ENCODE measurements around the gene KIAA0930.
A peak's percentile ranks its signal among the peaks of the same experiment; 100 is the strongest.

Gene KIAA0930

GRCh38 chr22:45212992-45213751 is 27.5 kb downstream of the KIAA0930 start:
- DNase-seq = no peak

DNA sequence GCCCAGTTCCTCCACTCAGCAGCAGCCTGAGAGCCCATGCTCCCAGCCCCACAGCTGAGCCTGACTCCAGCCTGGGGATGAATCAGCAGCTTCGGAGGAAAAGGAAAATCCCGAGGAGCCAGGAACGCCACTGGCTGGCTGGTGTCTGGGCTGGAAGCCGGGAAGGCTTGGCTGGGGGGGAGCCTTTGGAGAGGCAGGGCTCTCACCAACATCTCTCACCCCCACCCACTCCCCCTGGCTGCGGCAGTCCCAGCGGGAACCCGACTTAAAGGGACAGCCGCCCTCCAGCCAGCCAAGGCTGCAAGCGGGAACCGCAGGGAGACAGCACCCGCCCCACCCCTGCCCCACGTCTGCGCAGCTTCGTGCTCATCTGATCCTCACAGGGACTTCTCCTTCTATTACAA is 28.4 kb downstream of the KIAA0930 start:
- DNase-seq = no peak

DNA sequence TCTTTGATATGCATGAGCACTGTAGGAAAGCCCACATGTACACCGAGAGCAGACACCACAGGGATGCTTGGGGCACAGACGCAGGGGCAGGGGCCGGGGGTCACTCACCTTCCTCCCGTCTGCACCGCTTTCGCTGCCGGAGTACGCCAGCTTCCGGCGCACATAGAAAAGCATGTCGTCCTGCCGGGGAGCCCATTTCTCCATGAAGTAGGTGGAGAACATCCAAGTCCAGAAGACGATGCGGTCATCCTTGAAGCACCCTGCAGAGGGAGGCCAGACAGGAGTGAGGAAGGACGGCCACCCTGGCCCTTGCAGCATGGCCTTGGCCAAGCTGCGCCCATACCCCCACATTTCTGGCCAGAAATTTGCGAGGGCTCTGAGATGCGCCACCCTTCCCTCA is 28.8 kb downstream of the KIAA0930 start:
- DNase-seq = no peak

DNA sequence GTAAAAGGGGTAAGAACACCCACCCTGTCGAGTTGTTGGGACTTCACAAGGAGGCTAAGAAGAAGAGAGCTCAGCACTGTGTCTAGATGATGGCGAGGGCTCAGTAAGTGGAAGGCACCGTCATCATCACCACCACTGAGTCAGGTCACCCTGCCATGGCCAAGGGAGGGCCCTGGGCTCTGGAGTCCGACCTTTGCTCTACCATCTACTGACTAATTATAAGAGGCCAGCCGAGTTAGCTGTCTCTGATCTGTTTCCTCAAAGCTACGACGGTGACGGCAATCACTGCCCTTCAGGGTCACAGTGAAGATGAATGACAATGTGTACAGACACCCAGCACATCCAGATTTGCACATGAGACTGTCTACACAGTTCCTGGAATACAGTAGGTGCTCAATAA is 29.3 kb downstream of the KIAA0930 start:
- no peak for DNase-seq

DNA sequence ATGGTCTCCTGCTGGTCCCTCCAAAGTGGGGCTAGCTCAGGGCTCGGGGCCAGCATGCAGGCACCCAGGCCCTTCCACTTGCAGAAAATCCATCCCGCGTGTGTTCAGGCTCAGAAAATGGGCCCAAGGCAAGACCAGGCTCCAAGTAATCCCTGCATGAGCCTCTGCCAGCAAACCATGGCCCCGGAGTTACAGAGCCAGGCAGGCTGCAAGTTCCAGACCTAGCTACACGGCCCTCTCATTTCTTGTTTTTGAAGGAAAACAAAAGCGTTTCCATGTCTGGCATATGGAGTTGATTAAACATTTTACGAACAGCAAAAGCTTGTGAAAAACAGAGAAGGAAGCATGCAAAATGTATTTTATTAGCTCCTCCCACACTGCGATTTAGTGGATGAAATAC is 29.7 kb downstream of the KIAA0930 start:
- no peak for DNase-seq

DNA sequence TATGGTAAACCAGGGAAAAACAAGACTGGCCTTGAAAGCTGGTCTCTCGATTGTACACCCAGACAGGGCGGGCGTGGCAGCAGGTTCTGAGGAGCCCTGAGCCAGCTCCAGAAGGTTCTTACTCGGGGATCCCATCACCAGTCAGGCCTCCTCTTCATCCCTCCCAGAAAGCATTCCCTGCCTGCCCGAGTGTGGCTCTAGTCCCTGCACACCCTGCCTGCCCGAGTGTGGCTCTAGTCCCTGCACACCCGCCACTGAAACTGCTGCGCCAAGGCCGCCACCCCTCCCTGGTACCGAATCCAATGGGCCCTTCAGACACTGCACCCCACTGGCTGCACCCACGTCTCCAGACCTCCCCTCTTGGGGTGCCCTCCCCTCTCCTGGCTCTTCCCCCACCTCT is 30.1 kb downstream of the KIAA0930 start:
- DNase-seq = no peak

GRCh38 chr22:45210174-45210573 is 30.5 kb downstream of the KIAA0930 start:
- no peak for DNase-seq

DNA sequence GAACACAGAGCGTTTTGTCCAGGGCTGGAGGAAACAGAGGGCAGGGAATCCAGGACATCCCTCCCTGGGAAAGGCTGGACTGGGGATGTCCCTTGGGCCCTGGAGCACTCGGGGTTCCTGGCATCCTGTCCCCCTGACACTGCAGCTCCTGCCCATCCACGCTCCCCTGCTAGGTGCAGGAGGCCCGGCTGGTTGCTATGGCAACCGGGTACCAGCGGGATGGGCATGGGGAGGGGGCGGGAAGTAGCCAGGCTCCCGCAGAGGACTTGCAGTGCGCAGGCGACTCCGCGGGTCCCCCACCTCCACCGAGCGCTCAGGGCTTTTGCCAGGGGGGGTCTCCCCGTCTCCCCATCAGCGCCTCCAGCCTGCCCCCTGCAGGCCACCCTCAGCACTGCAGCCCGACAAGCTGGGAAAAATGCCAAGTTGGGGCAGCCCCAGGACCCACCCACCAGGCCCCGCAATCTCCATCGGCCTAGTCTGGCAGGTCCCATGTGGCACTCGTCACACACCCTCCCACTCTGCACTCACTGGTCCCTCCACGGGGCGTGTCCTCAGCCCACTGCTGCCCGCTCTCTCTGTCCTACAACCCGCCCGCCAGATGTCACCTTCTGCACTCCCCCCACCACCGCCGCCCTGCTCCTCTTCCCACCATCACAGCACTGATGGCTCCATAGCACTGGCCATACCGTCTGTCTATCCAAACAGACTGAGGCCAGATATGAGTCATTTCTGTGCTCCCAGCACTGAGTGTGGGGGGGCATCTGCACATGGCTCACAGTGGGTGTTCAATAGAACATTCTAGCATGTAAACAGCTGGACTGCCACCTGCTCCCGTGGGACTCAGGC is 31.5 kb downstream of the KIAA0930 start:
- peak; percentile 41 to 55 for DNase-seq

DNA sequence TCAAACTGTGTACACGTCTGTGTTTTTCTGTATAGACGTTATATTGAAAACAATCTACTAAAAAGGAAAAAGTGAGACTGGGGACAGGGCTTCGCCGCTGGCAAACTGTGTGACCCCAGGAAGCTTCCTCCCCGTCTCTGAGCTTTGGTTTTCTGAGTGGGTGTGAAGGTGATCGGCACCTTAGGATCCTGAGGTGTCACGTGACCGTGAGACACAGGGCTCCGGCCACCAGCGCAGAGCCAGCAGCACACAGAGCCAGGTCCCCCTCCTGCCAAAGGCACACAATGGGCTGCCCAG is 32.0 kb downstream of the KIAA0930 start:
- DNase-seq = no peak

DNA sequence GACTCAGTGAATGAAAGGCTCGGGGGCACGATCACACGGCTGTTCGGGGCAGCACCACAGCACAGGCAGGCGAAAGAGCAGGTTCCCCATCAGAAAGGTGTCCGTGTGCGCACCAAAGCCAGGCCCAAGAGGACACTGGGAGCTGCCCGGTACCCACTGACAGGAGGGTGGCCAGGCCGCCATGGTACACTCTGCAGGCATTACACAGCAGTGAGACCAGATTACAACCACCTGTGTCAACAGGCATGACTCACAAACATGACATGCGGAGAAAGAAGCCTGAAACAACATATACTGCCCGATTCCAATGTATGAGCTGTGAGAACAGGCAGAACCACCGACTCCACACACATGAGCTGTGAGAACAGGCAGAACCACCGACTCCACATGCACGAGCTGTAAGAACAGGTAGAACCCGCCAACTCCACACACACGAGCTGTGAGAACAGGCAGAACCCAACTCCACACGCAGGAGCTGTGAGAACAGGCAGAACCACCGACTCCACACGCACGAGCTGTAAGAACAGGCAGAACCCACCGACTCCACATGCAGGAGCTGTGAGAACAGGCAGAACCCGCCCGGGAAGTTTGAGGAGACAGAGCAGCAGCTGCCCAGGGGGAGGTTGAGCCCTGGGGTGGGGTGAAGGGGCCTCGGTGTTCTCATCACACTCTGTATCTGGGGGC is 32.6 kb downstream of the KIAA0930 start:
- DNase-seq = no peak

GRCh38 chr22:45207533-45207932 is 33.2 kb downstream of the KIAA0930 start:
- DNase-seq = no peak

DNA sequence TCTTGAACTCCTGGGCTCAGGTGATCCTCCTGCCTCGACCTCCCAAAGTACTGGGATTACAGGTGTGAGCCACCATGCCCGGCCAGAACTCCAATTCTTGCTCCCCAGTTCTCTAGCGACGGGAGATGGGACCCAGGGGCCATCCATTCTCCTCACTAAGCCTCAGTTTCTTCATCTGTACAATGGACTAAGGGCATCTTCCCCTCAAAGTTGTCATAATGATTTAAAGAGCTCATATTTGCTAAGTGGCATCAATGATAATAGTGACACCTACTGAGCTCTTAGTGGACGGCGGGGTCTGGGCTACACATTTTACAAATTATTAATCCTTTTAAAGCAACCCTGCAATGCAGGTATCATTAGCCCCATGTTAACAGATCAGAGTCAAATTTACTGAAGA is 34.5 kb downstream of the KIAA0930 start:
- no peak for DNase-seq

DNA sequence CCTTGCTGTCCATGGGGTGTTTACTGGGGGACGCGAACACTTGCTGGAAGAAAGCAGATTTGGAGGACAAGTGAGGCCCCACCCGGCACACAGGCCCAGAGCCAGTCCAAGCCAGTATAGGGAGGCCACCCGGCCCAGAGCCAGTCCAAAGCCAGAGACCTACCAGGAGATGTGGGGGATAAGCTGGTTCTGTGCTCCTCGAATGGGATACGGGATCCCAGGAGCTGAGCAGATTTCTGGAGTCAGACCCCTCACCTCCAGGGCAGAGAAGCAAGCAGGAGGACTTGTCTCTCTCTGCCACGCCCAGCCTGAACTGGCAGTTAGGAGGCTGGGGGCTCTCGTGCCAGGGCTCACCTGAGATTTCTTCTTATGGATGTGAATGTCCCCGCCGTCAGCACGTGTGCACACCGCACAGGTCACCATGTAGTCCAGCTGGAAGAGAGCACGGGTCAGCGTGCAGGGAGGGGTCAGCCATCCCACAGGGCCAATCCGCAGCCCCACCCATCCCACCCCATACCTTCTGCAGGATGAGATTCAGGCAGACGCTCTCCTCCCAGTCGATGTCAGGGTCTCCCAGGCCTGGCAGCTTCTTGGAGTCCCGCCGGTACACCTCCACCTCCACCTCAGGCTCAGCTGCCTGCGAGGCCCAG is 35.3 kb downstream of the KIAA0930 start:
- no peak for DNase-seq

DNA sequence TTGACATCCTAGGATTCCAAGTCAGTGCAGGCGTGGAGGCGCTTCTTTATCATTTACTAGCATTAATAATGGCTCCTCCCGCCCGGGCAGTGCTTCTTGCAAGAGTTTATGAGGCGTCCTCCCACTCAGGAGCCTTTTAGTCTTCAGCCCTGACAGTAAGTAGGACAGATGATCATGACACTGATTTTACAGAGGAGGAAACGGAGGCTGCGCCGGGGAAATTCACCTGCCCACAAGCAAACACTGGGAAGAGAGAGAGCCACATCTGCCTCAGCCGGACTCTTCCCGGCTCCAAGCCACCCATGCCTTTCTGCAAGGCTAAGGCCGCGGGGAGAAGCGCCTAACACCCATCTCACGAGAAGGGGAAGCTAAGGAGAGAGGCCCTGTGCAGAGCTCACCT is 35.9 kb downstream of the KIAA0930 start:
- no peak for DNase-seq

DNA sequence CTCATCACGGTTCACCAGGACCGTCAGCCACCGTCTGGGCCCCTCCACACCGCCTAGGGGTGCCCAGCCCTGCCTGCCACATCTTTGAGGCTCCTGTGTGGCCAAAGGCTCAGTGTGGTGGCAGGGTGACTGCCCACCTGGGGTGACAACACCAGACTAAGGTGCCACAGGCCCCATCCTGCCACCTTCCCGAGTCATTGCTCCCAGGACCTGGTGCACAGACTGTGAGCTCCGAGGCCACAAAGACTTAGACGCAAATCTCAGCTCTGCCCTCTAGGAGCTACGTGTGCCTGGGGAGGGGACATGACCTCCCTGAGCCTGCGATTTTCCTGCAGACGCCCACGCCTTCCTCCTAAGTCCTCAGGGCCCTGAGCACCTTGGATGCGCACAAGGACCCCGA is 36.5 kb downstream of the KIAA0930 start:
- DNase-seq = no peak

DNA sequence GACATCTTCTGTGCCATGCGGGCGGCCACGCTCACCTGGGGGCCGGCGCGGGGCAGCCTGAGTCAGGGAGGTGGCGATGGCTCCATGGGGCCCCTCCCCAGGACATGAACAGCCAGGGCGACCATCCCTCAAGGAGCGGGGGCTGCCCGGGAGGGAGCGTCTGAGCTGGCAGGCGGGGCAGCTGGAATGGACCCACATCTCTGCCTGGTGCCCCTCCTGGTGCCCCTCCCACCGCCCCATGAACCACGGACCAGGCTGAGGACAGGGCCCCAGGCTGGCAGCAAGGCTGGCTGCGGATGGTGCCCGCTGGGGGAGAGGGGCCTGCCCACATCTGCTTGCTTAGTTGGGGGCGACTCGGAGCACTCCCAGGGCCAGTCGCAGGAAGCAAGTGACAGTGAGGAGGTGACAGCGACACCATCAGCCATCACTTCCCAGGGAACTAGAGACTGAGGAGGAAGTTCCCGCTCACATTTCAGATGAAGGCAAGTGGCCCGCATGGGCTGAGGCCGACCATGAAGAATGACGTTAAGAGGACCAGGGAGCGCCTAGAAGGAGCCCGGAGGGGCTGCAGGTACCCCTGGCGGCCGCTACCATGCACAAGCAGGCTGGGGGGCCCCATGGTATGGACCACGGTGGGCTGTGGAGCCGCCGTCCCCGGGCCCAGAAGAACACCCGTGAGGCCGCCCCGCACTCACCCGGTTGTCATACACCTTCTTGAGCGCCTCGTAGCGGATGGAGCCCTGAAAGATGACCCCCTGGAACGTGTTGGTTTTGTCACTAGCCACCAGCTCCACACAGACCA is 37.3 kb downstream of the KIAA0930 start:
- no peak for DNase-seq

GRCh38 chr22:45202333-45203149 is 38.2 kb downstream of the KIAA0930 start:
- DNase-seq = no peak

- no peak for DNase-seq
These were observed 38.9 kb downstream of the KIAA0930 start for GRCh38 chr22:45201678-45202332.

DNA sequence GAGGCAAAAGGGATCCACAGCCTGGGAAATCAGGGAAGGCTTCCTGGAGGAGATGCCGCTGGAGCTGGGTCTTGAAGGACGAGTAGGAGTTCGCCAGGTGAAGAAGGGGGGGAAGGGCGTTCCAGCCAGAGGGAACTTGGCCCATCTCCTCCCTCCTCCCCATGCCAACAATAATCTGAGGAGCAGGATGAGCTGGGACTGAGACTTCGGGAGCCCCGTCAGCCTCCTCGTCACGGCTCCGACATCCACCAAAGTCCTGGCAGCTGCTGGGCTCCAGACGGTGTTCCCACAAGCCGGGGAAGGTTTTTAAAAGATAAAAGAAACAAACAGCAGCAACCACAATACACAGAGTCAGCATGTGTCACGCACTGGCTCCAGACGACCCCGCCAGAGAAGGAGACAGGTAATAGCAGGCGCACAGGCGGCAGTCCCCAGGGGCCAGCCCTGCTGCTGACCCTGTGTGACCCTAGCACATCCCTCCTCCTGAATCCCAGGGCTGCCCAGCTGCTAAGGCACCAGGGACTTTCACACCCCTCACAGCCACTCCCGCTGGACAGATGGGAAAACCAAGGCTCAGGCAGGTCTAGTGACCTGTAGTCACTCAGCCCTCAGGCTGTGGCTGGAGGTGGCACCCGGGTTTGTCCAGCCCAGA is 39.7 kb downstream of the KIAA0930 start:
- no peak for DNase-seq

DNA sequence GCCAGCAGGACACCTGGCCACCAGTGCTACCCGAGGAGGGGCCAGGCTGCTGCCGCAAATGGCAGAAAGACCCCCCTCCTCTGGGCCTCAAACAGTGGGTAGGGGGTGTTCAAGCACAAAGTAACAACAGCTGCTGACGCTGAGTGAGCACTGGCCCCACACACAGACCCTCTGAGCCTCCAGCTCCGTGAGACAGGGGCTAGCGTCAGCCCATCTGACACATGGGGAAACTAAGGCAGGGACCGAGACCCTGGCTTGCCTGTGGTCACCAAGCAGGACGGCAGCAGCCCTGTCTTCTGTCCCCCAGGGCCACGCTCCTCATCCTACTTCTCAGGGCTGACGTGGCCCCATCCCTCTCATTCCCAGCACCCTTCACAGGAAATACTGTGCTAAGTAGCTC is 40.5 kb downstream of the KIAA0930 start:
- no peak for DNase-seq

DNA sequence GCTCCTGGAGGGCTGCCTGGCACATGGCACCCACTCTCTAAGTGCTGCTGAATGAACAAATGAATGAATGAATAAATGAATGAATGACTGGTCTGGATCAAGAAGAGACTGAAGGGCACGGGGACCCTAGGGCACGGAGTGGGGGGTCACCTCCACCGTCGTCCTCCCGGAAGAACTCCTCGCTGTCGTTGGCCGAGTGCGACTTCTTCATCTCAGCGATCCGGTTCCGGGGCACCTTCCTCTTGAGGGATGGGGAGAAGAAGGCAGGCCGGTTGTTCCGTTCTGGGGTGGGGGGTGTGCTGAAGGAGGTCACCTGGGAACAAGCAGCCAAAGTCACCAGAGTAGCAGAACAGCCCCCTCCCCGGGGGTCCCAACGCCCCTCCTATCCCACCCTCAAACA is 41.0 kb downstream of the KIAA0930 start:
- no peak for DNase-seq
